GM12878 (cell line): ENCODE results near the gene CARD11. TPM values are rescaled to one million over a fixed set of nuclear protein-coding genes. Genes with fewer than 3 reads are reported as not detected.

Experiments
- ATAC-seq: fragments of 200-7000 bp; cut with Tn5 transposase; 3 replicates; pipeline ENCODE4 v1.9.1; 2020; ENCODE audit warnings: mild to moderate bottlenecking, moderate library complexity
- BruUV-seq: library from RNA; stranded (reverse); fragments of 400-500 nt; replicated peaks from 2 replicates; lab custom pipeline; 2021; lab: Mats Ljungman, UMichigan
- CTCF ChIA-PET: fragments of 300-600 bp; sonication (Branson Sonifier 250); formaldehyde crosslinking; extraction: SDS; loops from one replicate; lab custom pipeline; 2021; ENCODE audit warnings: inconsistent platforms; lab: Yijun Ruan, JAX
- POLR2A ChIA-PET: fragments of 350-600 bp; formaldehyde crosslinking; extraction: SDS; loops from one replicate; lab custom pipeline; 2021; ENCODE audit warnings: inconsistent platforms; lab: Charles Lee
- RAD21 ChIA-PET: fragments of 300-600 bp; sonication (Branson Sonifier 250); formaldehyde crosslinking; loops from one replicate; lab custom pipeline; 2023; ENCODE audit warnings: antibody characterized with exemption; ENCODE audit not compliant: unreplicated experiment; lab: Charles Lee
- SMC1A ChIA-PET: fragments of 300-600 bp; sonication (Branson Sonifier 250); formaldehyde crosslinking; loops from one replicate; lab custom pipeline; 2023; ENCODE audit not compliant: unreplicated experiment, uncharacterized antibody; lab: Charles Lee
- DNase-seq: peaks from one replicate; pipeline ENCODE4 v3.0.0-alpha.2; 2011; ENCODE audit warnings: low read depth, low spot score
- FAIRE-seq: peaks from 3 replicates; lab custom pipeline; 2011; peaks lifted over from hg19 to GRCh38; lab: Jason Lieb, UNC
- H2AFZ ChIP-seq: 2 replicates; pipeline ENCODE4 v1.6.0; 2011; ENCODE audit warnings: low read depth, low read length, control low read depth; ENCODE audit not compliant: control insufficient read depth
- H3K27ac ChIP-seq: 2 replicates; pipeline ENCODE4 v1.5.1; 2011; ENCODE audit warnings: control low read depth; ENCODE audit not compliant: control insufficient read depth, insufficient read depth
- H3K27me3 ChIP-seq, 2 experiments: replicated peaks in 1 of 2; 2 replicates each; pipeline versions ENCODE4 v1.6.0 to v1.6.1; 2011; ENCODE audit warnings: low read length in 1 of 2; ENCODE audit not compliant: control insufficient read depth in 2 of 2, insufficient read depth in 2 of 2
- H3K36me3 ChIP-seq, 2 experiments: 2 replicates each; pipeline ENCODE4 v1.5.1; 2011; ENCODE audit warnings: low read length in 1 of 2; ENCODE audit not compliant: control insufficient read depth in 2 of 2, insufficient read depth in 2 of 2
- H3K4me1 ChIP-seq: 2 replicates; pipeline ENCODE4 v1.6.1; 2011; ENCODE audit warnings: mild to moderate bottlenecking, low read length, moderate library complexity, mixed read lengths; ENCODE audit not compliant: control insufficient read depth, insufficient read depth
- H3K4me2 ChIP-seq: 2 replicates; pipeline ENCODE4 v1.6.0; 2011; ENCODE audit warnings: control low read depth; ENCODE audit not compliant: control insufficient read depth, insufficient read depth
- H3K4me3 ChIP-seq: fragments of 200-600 bp; sonication (generic); 2 replicates; pipeline ENCODE4 v1.5.1; 2016
- H3K79me2 ChIP-seq: 2 replicates; pipeline ENCODE4 v1.6.0; 2011; ENCODE audit warnings: low read length; ENCODE audit not compliant: control insufficient read depth, insufficient read depth
- H3K9ac ChIP-seq: 2 replicates; pipeline ENCODE4 v1.8.0; 2011; ENCODE audit warnings: low read length, control low read depth, mixed read lengths; ENCODE audit not compliant: control insufficient read depth, insufficient read depth
- H3K9me3 ChIP-seq: replicated peaks from 3 replicates; pipeline ENCODE4 v1.5.1; 2011; ENCODE audit warnings: mild to moderate bottlenecking, low read length; ENCODE audit not compliant: control insufficient read depth, insufficient read depth
- H4K20me1 ChIP-seq: 2 replicates; pipeline ENCODE4 v1.6.0; 2011; ENCODE audit not compliant: control insufficient read depth, insufficient read depth
- IKZF2 ChIP-seq, 2 experiments: fragments of 450-650 bp; IDR thresholded peaks; 2 replicates each; pipeline ENCODE4 v1.6.1; 2017; ENCODE audit warnings: mild to moderate bottlenecking in 2 of 2, moderate library complexity in 2 of 2
- MTA2 ChIP-seq: fragments of 450-650 bp; IDR thresholded peaks from 2 replicates; pipeline ENCODE4 v1.6.1; 2016; ENCODE audit warnings: low read depth, mild to moderate bottlenecking, moderate library complexity
- NRF1 ChIP-seq: conservative IDR thresholded peaks from 2 replicates; pipeline ENCODE4 v1.6.1; 2011; ENCODE audit warnings: mild to moderate bottlenecking, low read depth, low read length, improper control_type of control experiment
- RCOR1 ChIP-seq: conservative IDR thresholded peaks from 2 replicates; pipeline ENCODE4 v1.6.1; 2012; ENCODE audit warnings: low read depth, low read length, improper control_type of control experiment
- SPI1 ChIP-seq: IDR thresholded peaks from 2 replicates; pipeline ENCODE4 v1.6.1; 2011; ENCODE audit warnings: low read depth, mild to moderate bottlenecking, low read length, moderate library complexity, borderline replicate concordance; ENCODE audit not compliant: insufficient read depth
- SRF ChIP-seq, 2 experiments: IDR thresholded peaks; 2 replicates each; pipeline ENCODE4 v1.6.1; 2011; ENCODE audit warnings: low read depth in 2 of 2, low read length in 2 of 2, mild to moderate bottlenecking in 1 of 2, moderate library complexity in 1 of 2
- TARDBP ChIP-seq: IDR thresholded peaks from 2 replicates; pipeline ENCODE4 v1.6.1; 2016; ENCODE audit warnings: borderline replicate concordance
- ZNF622 ChIP-seq: fragments of 450-650 bp; IDR thresholded peaks from 2 replicates; pipeline ENCODE4 v1.6.1; 2017; ENCODE audit warnings: mild to moderate bottlenecking, inconsistent platforms
- WGBS: methylation state at CpG from one replicate; pipeline ENCODE4 v1.1.6; 2016; ENCODE audit warnings: low lambda C conversion rate; ENCODE audit not compliant: insufficient replicate concordance, insufficient coverage; ENCODE audit errors: missing lambda C conversion rate; 5-methylcytosine and 5-hydroxymethylcytosine counted together
- in situ Hi-C: fragments of 300-500 bp; cut with MboI; formaldehyde crosslinking; loops from 9 replicates; pipeline ENCODE4 v1.14.3; 2018; ENCODE audit warnings: mixed read lengths
- intact Hi-C: fragments of 100-400 bp; cut with micrococcal nuclease; formaldehyde crosslinking; loops from one replicate; pipeline ENCODE4 v1.14.2; 2022; ENCODE audit not compliant: unreplicated experiment
- polyA plus RNA-seq, 11 experiments: library from polyadenylated mRNA; depleted of rRNA in 4 of 11; unstranded in 6 of 11; stranded (reverse) in 5 of 11; fragments of >200 nt; fragmentation: Nextera tagmentation in 4 of 11; fragmentation: Illumina TruSeq in 1 of 11; extraction: Ambion mirVana in 4 of 11; extraction: Trizol in 1 of 11; gene quantifications; 1 replicate in 1 of 11; 2 replicates in 10 of 11; pipeline versions ENCODE4 v1.2.1 to v1.2.3, GENCODE V29; 2011 to 2016; ENCODE audit warnings: inconsistent platforms in 2 of 11, missing spikeins in 2 of 11, low read depth in 1 of 11
- total RNA-seq, 4 experiments: library from RNA; depleted of rRNA in 3 of 4; stranded (reverse); fragments of >200 nt in 3 of 4; fragmentation: Illumina TruSeq in 1 of 4; extraction: Trizol in 1 of 4; gene quantifications; 2 replicates each; pipeline versions ENCODE4 v1.2.1 to v1.2.3, GENCODE V29; 2013 to 2021
- TF ChIP-seq, protein P1 (sequence below): IDR thresholded peaks from 2 replicates; pipeline ENCODE4 v1.6.1; 2012; ENCODE audit warnings: low read depth, low read length, improper control_type of control experiment
- TF ChIP-seq, protein P2 (sequence below): fragments of 450-650 bp; IDR thresholded peaks from 2 replicates; pipeline ENCODE4 v1.6.1; 2017; ENCODE audit warnings: mild to moderate bottlenecking

The CARD11 gene
- total and polyA plus RNA-seq, 10 of the 15 experiments (the other 5 are each of a cell fraction or from before 2014, with no cell fraction given), result 0.27 to 72.0 (median 28.4) TPM

DNA sequence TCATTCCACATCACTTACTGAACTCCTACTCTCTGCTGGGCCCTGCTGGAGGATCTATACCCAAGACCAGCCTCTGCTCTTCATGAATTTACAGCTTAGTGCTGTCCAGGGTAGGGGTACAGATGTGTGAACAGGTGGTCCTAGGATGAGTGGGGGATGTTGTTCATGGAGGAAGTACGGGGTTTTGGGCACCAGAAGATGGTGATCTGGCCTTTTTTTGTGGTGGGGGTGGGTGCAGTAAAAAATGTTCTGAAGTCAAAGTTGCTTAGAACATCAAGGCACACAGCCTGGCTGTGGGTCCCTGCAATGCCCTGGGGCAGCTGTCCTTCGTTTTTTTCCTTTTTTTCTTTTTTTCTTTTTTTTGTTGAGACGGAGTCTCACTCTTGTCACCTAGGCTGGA is 165.4 kb downstream of the CARD11 start:
- RAD21 ChIA-PET, result no interaction called here
- intact Hi-C loops, result no loop called here
- no peak overlapping the region for H2AFZ ChIP-seq

More for the DNA sequence above, 165.4 kb downstream of the CARD11 start:
- no TSS peak for BruUV-seq
- SMC1A ChIA-PET, result no interaction called here
- FAIRE-seq (no peak), DNase-seq (no peak), ATAC-seq (no peak)
- Histone ChIP-seq H3K9me3 (no peaks in the 10 kb centered on the region), H3K79me2 (no peaks in the 10 kb centered on the region), H3K4me2 (no peak overlapping the region), H3K36me3 (no peaks in the 10 kb centered on the region), H3K4me1 (peaks cover 7% of the 10 kb centered on the region), H3K4me3 (no peak overlapping the region), H4K20me1 (no peaks in the 10 kb centered on the region), H3K27ac (no peak overlapping the region), H3K9ac (no peak overlapping the region), H3K27me3 (no peaks in the 10 kb centered on the region)
- TF ChIP-seq SRF (IDR thresholded peaks at IDR 0.05; ENCODE audit: low read depth in 2 of 2, low read length in 2 of 2) (no peak), NRF1 (no peak), IKZF2 (IDR thresholded peaks at IDR 0.05) (no peak), RCOR1 (no peak), ZNF622 (no peak), MTA2 (no peak), TARDBP (no peak), SPI1 (no peak)
- TF ChIP-seq, protein P1, sequence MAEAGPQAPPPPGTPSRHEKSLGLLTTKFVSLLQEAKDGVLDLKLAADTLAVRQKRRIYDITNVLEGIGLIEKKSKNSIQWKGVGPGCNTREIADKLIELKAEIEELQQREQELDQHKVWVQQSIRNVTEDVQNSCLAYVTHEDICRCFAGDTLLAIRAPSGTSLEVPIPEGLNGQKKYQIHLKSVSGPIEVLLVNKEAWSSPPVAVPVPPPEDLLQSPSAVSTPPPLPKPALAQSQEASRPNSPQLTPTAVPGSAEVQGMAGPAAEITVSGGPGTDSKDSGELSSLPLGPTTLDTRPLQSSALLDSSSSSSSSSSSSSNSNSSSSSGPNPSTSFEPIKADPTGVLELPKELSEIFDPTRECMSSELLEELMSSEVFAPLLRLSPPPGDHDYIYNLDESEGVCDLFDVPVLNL, result no peak
- TF ChIP-seq, protein P2, sequence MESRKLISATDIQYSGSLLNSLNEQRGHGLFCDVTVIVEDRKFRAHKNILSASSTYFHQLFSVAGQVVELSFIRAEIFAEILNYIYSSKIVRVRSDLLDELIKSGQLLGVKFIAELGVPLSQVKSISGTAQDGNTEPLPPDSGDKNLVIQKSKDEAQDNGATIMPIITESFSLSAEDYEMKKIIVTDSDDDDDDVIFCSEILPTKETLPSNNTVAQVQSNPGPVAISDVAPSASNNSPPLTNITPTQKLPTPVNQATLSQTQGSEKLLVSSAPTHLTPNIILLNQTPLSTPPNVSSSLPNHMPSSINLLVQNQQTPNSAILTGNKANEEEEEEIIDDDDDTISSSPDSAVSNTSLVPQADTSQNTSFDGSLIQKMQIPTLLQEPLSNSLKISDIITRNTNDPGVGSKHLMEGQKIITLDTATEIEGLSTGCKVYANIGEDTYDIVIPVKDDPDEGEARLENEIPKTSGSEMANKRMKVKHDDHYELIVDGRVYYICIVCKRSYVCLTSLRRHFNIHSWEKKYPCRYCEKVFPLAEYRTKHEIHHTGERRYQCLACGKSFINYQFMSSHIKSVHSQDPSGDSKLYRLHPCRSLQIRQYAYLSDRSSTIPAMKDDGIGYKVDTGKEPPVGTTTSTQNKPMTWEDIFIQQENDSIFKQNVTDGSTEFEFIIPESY, result no peak
- CTCF ChIA-PET, result interaction anchor here (1.0 to 2.8 kb wide), 3 partner anchors 9 to 276 kb away, joined by 4 to 16 read pairs (median 6); no protein-coding TSS in a partner anchor
- POLR2A ChIA-PET, result no interaction called here
- WGBS, result 48% methylated on average over 3 of the region's 3 CpGs
- in situ Hi-C loops, result no loop called here
